ENCODE measurements around the gene C3orf18.

GRCh38 chr3:50531201-50531600 is 36.3 kb downstream of the C3orf18 start:
- no peak for TF ChIP-seq POLR2A (IDR thresholded peaks at IDR 0.05)
- TF ChIP-seq, protein P1, sequence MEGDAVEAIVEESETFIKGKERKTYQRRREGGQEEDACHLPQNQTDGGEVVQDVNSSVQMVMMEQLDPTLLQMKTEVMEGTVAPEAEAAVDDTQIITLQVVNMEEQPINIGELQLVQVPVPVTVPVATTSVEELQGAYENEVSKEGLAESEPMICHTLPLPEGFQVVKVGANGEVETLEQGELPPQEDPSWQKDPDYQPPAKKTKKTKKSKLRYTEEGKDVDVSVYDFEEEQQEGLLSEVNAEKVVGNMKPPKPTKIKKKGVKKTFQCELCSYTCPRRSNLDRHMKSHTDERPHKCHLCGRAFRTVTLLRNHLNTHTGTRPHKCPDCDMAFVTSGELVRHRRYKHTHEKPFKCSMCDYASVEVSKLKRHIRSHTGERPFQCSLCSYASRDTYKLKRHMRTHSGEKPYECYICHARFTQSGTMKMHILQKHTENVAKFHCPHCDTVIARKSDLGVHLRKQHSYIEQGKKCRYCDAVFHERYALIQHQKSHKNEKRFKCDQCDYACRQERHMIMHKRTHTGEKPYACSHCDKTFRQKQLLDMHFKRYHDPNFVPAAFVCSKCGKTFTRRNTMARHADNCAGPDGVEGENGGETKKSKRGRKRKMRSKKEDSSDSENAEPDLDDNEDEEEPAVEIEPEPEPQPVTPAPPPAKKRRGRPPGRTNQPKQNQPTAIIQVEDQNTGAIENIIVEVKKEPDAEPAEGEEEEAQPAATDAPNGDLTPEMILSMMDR (IDR thresholded peaks at IDR 0.05), result no peak

All from heart left ventricle (tissue), 13 donors.